ENCODE data around the gene MEGF11. TPM values are rescaled to one million over a fixed set of nuclear protein-coding genes. Genes with fewer than 3 reads are reported as not detected.

The MEGF11 gene
- total RNA-seq, 2 donors from 2014 or later, result not detected

GRCh38 chr15:65962187-65962586, 291.4 kb downstream of the MEGF11 start:
- Histone ChIP-seq H3K36me3 (no peaks in the 10 kb centered on the region), H3K4me1 (no peaks in the 10 kb centered on the region), H3K27ac (no peak overlapping the region), H3K9me3 (no peaks in the 10 kb centered on the region), H3K4me3 (no peak overlapping the region), H3K27me3 (no peaks in the 10 kb centered on the region), H3K9ac (ENCODE audit: low read depth in 2 of 2, low read length in 2 of 2) (no peak overlapping the region)
- intact Hi-C loops (cut with DNase I), result no loop called here
- no peak for DNase-seq
- no peak for TF ChIP-seq CTCF (IDR thresholded peaks at IDR 0.05)

GRCh38 chr15:65960586-65960985, 293.0 kb downstream of the MEGF11 start:
- DNase-seq, result no peak
- no peaks in the 10 kb centered on the region for H3K9me3 ChIP-seq
- intact Hi-C loops (cut with DNase I), result no loop called here
- H3K4me3 ChIP-seq, result no peak overlapping the region
- no peaks in the 10 kb centered on the region for H3K36me3 ChIP-seq
- no peak for TF ChIP-seq CTCF (IDR thresholded peaks at IDR 0.05)
- H3K27me3 ChIP-seq, result no peaks in the 10 kb centered on the region
- H3K9ac ChIP-seq (ENCODE audit: low read depth in 2 of 2, low read length in 2 of 2), result no peak overlapping the region
- no peak overlapping the region for H3K27ac ChIP-seq
- no peaks in the 10 kb centered on the region for H3K4me1 ChIP-seq

- Histone ChIP-seq H3K27me3 (no peaks in the 10 kb centered on the region), H3K36me3 (no peaks in the 10 kb centered on the region), H3K27ac (no peak overlapping the region), H3K4me1 (no peaks in the 10 kb centered on the region), H3K9ac (ENCODE audit: low read depth in 2 of 2, low read length in 2 of 2) (no peak overlapping the region), H3K4me3 (no peak overlapping the region), H3K9me3 (no peaks in the 10 kb centered on the region)
- DNase-seq, result no peak
- no peak for TF ChIP-seq CTCF (IDR thresholded peaks at IDR 0.05)
- intact Hi-C loops (cut with DNase I), result no loop called here
Measured at GRCh38 chr15:65958835-65959234, 294.7 kb downstream of the MEGF11 start.

GRCh38 chr15:65957451-65957850, 296.1 kb downstream of the MEGF11 start:
- Histone ChIP-seq H3K9me3 (no peaks in the 10 kb centered on the region), H3K36me3 (no peaks in the 10 kb centered on the region), H3K4me3 (no peak overlapping the region), H3K9ac (ENCODE audit: low read depth in 2 of 2, low read length in 2 of 2) (no peak overlapping the region), H3K27me3 (no peaks in the 10 kb centered on the region), H3K27ac (no peak overlapping the region), H3K4me1 (no peaks in the 10 kb centered on the region)
- intact Hi-C loops (cut with DNase I), result no loop called here
- DNase-seq, result no peak
- no peak for TF ChIP-seq CTCF (IDR thresholded peaks at IDR 0.05)

GRCh38 chr15:65956899-65957298, 296.7 kb downstream of the MEGF11 start:
- intact Hi-C loops (cut with DNase I), result no loop called here
- Histone ChIP-seq H3K9me3 (no peaks in the 10 kb centered on the region), H3K9ac (ENCODE audit: low read depth in 2 of 2, low read length in 2 of 2) (no peak overlapping the region), H3K4me1 (no peaks in the 10 kb centered on the region), H3K4me3 (no peak overlapping the region), H3K27ac (no peak overlapping the region), H3K27me3 (no peaks in the 10 kb centered on the region), H3K36me3 (no peaks in the 10 kb centered on the region)
- no peak for TF ChIP-seq CTCF (IDR thresholded peaks at IDR 0.05)
- no peak for DNase-seq

GRCh38 chr15:65956307-65956706, 297.2 kb downstream of the MEGF11 start:
- Histone ChIP-seq H3K4me1 (no peaks in the 10 kb centered on the region), H3K36me3 (no peaks in the 10 kb centered on the region), H3K9me3 (no peaks in the 10 kb centered on the region), H3K27me3 (no peaks in the 10 kb centered on the region), H3K4me3 (no peak overlapping the region), H3K9ac (ENCODE audit: low read depth in 2 of 2, low read length in 2 of 2) (no peak overlapping the region), H3K27ac (no peak overlapping the region)
- intact Hi-C loops (cut with DNase I), result no loop called here
- no peak for DNase-seq
- no peak for TF ChIP-seq CTCF (IDR thresholded peaks at IDR 0.05)
